ENCODE data around the gene HEXIM2. TPM values are rescaled to one million over a fixed set of nuclear protein-coding genes. Genes with fewer than 3 reads are reported as not detected.

The HEXIM2 gene
- total and polyA plus RNA-seq, 2 of the 13 experiments (the other 11 are each of a cell fraction or from before 2014, with no cell fraction given), result 27.1 to 32.4 TPM

- TF ChIP-seq AHDC1 (CRISPR knock-in tag; IDR thresholded peaks at IDR 0.05; ENCODE audit: borderline replicate concordance) (0 out of 2 replicates have a peak, but pooled peaks have one; percentile 45), ZNF275 (CRISPR knock-in tag; IDR thresholded peaks at IDR 0.05; ENCODE audit: borderline replicate concordance) (no peak), NFIB (CRISPR knock-in tag; IDR thresholded peaks at IDR 0.05; ENCODE audit: borderline replicate concordance) (no peak), ZNF317 (CRISPR knock-in tag; IDR thresholded peaks at IDR 0.05) (peak; percentile 57; the same call in 1 of the 2 replicates), ZFX (CRISPR knock-in tag; IDR thresholded peaks at IDR 0.05; ENCODE audit: low read depth) (no peak; the same call in 1 of the 2 replicates), MLLT10 (CRISPR knock-in tag; IDR thresholded peaks at IDR 0.05) (no peak), BCL6 (CRISPR knock-in tag; IDR thresholded peaks at IDR 0.05) (no peak), ZBTB46 (CRISPR knock-in tag; IDR thresholded peaks at IDR 0.05; ENCODE audit: borderline replicate concordance) (no peak), PLSCR1 (CRISPR knock-in tag; IDR thresholded peaks at IDR 0.05; ENCODE audit: borderline replicate concordance) (no peak), ZNF749 (CRISPR knock-in tag; IDR thresholded peaks at IDR 0.05; ENCODE audit: borderline replicate concordance) (no peak), NPAS2 (CRISPR knock-in tag; IDR thresholded peaks at IDR 0.05; ENCODE audit: borderline replicate concordance) (no peak), CHD2 (IDR thresholded peaks at IDR 0.05; ENCODE audit: low read depth, low read length) (no peak), CTCF (CRISPR knock-in tag; IDR thresholded peaks at IDR 0.05) (peak; percentile 20; the same call in 1 of the 2 replicates), ZNF333 (CRISPR knock-in tag; IDR thresholded peaks at IDR 0.05; ENCODE audit: borderline replicate concordance) (peak; percentile 70; the same call in 1 of the 2 replicates), NR2F1 (CRISPR knock-in tag; IDR thresholded peaks at IDR 0.05) (no peak; a peak in 1 of 4 replicates), ZSCAN12 (CRISPR knock-in tag; IDR thresholded peaks at IDR 0.05) (no peak)
Measured at GRCh38 chr17:45127548-45128300, 34.0 kb upstream of the HEXIM2 start (continued).
